HCEC 1CT (cell line): ENCODE data around the gene KRI1.

Source experiments
- DNase-seq: peaks from one replicate; pipeline ENCODE4 v3.0.0-alpha.2; 2017

KRI1 gene

DNA sequence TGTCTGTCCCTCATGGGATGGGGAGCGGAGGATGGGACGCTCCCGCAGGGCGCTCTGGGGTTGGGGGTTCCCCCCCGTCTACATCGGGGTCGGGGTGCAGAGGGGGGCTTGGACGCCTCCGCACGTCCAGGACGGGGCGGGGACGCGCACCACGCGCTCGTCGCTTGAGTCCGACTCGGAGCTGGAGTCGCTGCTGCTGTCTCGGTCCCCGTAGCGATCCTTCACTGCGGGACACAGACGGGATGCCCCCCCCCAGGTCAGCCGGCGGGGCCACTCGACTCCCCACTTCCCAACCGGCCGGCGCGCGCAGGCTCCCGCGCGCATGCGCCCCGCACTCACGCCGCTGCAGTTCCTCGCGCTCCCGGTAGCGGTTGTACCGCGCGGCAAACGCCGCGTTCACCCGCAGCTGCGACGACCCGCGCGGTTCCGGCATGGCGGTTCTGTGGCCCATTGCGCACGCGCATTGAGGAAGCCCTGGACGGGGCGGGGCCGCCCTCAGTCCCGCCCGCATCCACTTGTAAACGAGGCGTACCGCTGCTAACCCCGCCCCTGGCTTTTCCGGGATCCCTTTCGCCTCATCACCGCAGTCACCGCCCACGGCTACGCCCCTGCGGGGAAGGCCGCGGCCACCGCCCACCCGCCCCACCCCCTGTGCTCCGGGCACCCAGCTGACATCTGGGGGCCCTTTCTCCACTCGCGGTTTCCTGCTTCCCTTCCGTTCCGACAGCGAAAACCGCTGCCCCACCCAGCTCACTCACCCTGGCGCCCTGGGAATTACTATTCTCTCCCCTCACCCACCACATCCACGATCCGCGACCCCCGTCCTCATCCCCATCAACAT lies at the start of gene KRI1:
TSS of gene KRI1 (minus strand) at position 444 of the 841 bp plus-strand sequence. CDS start at position 433, 11 bp downstream.
- DNase-seq: peak; percentile 98

DNA sequence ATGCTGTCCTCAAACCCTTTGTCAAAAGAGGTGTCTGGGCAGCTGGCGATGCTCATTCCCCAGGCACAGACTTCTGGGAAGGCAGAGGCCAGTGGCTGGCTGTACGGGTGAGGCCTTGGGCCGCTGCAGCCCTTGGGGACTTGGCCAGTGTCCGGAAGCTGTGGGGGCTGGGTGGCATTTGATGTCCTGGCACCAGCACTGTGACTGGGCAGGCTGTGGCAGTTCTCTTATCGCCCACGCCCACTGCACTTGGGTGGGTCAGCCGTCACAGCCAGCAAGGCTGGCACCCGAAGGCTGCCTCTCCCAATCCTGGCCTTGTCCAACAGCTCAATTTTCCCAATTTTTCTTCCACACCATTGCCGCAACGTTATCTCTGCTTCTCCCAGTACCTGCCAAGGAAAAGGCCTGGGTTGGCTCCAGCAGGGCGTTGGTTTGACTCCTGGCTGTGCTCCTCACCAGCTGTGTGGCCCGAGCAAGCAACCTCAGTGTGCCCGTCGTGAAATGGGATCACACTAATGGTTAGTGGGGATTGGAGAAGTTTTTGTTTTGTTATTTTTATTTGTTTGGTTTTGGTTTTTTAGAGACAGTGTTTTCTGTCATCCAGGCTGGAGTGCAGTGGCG lies 46.8 kb upstream of the KRI1 start:
- DNase-seq: no peak

DNA sequence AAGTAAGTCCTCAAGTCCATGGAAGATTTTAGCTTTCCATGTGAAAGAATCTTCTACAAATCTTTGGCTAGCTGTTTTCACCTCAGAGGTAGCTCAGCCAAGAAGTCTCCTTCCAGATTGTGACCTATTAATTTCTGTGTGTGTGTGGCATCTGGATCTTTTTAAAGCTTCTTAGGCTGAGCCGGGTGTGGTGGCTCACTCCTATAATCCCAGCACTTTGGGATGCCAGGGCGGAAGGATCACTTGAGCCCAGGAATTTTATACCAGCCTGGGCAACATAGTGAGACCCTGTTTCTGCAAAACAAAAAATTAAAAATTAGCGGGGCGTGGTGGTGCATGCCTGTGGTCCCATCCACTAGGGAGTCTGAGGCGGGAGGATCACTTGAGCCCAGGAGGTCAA lies 46.1 kb upstream of the KRI1 start:
- DNase-seq: no peak

DNA sequence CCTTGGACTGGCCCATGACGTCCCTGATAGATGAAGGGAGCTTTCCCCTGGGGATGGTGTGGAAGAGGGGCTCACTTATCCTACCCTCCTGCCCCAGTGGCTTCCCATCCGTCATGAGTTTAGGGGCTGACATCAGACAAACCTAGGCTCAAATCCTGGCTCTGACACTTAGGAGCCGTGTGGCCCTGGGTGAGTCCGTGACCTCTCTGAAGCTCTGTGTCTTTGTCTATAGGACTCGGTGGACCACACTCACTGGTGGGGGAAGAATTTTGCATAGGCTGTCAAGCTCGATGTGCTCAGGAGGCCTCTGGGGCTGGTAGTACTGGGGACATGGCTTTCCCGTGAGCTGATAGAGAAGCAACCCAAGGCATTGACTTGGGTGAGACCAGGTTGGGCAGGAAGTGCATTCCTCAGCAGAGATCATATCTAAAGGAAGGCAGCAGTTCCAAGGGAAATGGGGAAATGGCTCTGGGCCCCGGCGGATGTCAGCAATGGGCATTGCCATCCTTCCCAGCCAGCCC lies 38.7 kb upstream of the KRI1 start:
- no peak for DNase-seq

DNA sequence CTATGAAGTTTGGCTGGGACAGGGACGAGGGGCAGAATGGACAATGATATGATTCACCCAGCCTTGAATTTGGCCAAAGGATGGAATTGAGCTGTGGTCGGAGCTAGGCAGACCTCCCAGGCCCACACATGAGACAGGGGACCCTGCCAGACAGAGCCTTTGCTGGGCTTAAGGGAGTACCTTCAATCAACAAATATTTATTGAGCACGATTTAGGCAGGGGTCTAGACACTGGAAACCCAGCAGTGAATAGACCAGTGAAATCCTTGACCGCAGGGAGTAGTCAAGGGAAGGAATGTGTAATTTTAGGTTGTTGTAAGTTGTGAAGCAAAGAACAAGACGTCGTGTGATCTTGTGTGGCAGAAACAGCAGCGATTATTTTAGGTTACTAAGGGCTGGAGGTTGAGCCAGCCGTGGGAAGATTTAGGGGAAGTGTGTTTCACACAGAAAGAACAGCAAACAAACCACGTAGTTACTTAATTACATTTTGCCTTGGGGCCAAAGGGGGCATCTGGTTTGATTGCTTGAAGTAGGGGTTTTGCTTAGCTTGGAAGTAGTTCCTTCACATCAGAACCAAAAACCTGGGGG lies 38.2 kb upstream of the KRI1 start:
- no peak for DNase-seq

DNA sequence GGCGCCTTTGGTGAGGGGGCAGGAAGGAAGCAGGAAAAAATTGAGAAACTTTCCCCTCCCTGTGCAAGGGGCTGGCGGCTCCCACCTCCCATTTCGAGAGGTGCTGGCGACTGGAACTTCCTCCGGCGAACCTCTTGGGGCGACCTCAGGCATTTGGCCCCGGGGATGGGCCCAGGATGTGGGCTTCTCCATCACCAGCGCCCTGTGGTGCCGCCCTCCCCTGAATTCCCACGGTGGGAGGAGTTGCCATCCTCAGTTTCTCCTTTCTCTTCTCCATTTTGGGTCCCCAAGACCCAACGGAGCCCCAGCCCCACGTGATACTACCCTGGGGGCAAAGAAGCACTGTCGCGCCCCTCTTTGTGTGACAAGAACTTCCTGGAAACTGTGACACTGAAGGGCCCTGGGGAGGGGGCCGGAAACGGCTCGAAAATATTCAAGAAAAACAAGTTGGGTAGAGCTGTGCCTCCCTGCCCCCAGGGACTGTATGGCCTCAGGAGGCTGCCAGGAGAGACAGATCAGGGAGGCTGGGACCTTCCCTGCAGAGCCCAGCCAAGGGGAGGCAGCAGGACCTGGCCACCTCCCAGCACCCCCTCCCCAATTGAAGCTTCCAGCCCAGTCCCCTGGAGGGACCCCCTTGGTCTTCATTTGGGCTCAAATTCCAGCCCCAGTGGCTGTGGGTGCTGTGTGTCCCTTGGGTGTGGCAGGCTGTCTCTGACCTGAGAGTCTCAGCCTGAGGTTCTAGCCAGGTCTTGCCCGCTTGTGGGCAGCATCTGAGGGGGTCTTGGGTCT lies 37.5 kb upstream of the KRI1 start:
- no peak for DNase-seq

DNA sequence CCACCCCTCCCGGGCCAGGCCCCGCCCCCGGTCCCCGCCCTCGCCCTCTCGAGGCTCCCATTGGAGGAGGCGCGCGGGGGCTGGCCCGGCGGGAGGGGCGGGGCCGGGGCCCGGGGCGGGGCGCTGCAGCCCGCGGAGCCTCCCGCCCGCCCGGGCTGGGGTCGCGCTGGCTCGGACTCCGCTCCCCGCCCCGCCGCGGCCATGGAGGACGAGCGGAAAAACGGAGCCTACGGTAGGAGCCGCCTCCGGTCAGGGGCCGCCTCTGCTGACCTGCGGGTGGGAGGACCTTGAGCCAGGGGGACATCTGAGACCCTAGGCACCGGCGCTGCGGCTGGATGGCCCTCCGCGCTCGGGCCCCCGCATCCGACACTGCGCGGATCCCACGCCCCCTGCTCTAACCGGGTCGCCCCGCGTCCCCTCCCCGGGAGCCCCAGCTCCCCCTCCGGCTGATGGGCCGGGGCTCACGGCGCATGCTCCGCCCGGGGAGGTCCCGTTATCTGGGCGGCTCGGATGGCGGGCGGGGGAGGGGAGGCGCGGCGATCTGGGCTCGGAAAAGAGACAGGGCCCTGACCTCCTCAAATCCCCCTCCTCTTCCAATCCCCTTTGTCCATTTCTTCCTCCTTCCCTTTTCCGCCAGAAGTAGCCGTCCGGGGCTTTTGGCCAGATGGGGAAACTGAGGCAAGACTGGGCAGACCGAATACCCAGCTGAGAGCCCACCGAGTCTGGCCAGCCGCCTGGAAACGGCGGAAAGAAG lies 36.7 kb upstream of the KRI1 start:
- peak; percentile 65 for DNase-seq

DNA sequence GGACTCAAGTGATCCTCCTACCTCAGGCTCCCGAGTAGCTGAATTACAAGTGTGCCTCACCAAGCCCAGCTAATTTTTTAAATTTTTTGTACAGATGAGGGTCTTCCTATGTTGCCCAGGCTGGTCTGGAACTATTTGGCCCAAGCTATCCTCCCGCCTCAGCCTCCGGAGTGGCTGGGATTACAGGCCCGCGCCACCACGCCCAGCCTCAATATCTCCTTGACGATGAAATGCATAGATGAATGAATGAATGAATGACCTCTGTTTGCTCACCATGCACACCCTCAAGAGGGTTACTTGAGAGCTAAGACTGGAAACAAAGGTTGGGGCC lies 36.2 kb upstream of the KRI1 start:
- no peak for DNase-seq

DNA sequence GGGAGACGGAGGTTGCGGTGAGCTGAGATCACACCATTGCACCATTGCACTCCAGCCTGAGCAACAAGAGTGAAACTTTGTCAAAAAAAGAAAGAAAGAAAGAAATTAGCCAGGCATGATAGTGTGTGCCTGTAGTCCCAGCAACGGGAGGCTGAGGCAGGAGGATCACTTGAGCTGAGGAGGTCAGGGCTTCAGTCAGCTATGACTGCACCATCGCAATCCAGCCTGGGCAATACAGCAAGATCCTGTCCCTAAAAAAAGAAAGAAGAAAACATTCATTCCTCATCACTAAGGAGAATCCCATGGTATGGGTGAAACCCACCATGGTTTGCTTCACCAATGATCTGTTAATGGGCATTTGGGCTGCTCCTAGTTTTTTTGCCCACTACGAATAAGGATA lies 34.3 kb upstream of the KRI1 start:
- DNase-seq: no peak

DNA sequence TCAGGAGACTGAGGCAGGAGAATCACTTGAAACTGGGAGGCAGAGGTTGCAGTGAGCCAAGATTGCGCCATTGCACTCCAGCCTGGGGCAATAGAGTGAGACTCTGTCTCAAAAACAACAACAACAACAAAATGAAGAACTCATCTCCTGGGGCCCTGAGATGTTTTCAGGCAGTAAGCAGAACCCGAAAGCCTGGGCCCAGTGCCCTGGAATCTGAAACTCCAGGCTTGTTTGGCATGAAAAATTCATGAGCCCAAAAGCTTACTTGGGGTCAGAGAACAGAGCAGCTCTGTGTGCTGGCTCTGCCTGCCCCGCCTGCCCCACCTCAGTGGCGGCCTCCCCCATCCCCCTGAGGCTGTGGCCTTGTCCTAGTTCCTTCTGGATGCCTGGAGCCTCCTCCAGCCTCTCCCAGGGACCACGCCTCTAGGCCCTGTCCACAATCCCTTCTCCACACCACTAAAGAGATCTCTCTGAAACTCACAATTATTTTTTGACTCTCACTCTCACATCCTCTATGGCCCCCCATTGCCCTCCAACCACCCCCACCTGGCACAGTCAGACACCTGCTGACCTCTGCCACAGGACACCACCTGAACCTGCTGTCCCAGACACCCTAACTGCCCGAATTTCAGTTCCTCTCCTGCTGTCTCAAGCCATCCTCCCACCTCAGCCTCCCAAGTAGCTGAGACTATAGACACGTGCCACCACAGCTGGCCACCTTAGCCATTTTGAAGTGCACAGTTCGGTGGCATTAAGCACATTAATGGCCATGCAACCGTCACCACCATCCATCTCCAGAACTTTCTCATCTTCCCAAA lies 28.2 kb upstream of the KRI1 start:
- DNase-seq: no peak

DNA sequence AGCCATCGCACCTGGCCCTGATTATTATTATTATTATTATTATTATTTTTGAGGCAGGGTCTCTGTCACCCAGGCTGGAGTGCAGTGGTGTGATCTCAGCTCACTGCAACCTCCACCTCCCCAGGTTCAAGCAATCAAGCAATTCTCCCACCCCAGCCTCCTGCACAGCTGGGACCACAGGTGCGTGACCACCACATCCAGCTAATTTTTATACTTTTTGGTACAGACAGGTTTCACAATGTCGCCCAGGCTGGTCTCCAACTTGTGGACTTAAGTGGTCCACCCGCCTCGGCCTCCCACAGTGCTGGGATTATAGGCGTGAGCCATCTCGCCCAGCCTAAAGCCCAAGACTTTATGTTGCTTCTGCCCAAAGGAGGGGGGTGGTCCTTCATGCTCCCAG lies 27.3 kb upstream of the KRI1 start:
- DNase-seq: no peak

DNA sequence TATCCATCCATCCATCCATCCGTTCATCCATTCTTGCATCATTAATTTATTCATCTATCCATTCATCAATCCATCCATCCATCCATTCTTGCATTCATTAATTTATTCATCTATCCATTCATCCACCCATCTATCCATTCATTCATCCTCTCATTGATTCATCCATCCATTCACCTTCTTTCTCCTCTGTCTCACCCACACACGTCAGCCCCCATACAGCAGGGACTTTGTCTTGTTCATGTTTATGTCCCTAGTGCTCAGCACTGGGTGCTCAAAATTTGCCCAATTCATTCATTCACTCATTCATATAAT lies 22.0 kb upstream of the KRI1 start:
- no peak for DNase-seq

DNA sequence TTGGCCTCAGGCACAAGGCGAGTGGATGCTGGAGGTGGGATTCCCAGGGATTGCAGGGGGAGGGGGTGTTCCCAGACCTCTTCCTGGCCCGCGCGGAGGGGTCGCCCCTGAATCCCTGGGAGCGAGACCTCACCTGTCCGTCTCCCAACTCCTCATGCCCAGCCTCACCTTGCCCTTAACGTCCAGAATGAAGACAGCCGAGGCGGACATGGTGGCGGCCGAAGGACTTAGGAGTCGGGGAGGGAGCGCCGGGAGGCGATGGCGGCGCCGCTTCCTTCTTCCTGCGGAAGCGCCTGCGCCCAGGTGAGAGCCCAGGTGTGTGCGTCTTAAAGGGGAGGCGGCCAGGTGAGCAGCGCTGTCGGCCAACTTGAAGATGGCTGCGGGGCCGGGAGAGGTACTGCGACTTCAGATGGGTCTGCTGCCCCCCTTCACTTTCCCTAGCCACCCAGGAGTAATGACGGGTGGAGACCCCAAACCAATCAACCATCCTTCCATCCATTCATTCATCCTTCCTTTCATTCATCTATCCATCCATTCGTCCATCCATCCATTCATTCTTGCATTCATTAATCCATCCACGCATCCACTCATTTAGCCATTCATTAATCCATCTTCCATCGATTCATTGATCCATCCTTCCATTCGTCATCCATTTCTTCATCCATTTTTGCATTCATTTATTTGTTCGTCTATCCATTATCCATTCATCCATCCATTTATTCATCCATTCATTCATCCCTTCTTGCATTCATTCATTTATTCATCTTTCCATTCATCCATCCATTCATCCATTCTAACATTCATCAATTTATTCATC lies 21.4 kb upstream of the KRI1 start, which contains the start of gene AP1M2:
TSS of gene AP1M2 (minus strand) at position 291 of the 817 bp plus-strand sequence. CDS start at position 210, 81 bp downstream.
- DNase-seq: no peak

DNA sequence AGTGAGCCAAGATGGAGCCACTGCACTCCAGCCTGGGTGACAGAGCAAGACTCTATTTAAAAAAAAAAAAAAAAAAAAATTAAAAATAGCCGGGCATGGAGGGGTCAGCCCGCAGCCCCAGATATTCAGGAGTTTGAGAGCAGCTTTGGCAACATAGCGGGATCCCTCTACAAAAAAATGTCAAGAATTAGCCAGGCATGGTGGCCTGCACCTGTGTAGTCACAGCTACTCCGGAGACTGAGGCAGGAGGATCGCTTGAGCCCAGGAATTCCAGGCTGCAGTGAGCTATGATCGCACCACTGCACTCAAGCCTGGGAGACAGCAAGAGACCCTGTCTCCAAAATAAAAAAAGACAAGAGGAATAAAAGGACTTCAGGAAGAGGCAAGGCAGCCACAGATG lies 20.6 kb upstream of the KRI1 start:
- no peak for DNase-seq

DNA sequence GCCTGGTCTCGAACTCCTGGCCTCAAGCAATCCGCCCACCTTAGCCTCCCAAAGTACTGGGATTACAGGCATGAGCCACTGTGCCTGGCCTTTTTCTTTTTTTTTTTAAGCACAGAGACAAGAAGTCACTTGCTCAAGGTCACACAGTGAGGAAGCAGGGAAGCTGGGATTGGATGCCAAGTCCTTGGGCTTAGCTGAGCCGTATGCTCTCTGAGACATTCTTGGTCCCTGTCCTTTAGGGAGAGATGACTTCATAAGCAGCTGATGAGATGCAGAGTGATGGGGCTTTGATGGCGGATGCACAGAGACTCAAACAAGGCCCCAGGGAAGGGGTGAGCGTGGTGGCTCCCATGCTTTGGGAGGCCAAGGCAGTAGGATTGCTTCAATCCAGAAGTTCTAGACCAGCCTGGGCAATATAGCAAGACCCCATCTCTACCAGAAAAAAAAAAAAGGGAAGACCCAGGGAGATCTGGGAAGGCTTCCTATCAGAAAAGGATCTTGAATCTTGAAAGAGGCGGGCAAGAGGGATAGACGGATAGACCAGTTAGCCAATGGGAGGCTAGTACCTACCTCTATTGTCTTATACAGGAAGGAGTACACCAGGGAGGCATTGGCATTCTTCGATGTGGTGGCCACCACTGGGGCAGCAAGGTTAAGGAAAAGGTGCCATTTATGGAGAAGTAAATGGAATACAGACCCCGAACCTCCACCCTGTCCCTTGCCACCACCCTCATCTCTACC lies 17.4 kb upstream of the KRI1 start:
- DNase-seq: no peak

DNA sequence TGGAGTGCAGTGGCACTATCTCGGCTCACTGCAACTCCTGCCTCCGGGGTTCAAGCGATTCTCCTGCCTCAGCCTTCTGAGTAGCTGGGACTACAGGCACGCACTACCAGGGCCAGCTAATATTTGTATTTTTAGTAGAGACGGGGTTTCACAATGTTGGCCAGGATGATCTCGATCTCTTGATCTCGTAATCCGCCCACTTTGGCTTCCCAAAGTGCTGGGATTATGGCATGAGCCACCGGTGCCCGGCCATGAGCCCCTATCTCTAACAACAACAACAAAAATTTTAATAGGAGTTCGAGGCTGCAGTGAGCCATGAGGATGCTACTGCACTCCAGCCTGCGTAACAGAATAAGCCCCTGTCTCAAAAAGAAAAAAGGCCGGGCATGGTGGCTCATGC lies 16.3 kb upstream of the KRI1 start:
- no peak for DNase-seq

DNA sequence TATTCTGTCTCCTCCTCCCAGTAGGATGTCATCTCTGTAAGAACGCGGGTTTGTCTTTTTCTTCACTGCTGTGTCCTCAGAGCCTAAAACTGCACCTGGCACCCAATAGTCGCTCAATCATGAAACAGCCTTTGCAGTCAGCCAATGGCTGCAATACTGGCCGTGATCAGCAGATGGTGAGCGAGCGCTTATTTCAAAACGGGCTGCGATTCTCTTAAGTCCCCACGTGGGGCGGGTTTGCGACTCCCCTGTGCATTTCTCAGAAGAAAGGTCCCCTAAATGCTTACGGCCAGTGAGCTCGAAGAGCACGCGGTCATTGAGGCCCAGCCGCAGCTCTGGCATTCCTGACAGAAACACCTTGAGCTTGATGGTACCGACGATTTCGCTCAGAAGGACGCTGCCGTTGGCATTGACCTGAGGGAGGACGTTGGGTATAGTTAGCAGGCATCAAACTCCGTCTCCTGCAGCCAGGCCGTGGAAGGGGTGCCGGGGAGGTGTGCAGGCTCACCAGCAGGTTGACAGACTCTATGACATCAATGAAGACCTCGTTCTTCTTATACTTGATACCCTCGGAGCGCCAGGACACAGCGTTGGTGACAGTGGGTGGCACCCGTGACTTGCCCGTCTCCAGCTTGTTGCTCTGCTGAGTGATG lies 15.3 kb upstream of the KRI1 start:
- DNase-seq: peak; percentile 85

DNA sequence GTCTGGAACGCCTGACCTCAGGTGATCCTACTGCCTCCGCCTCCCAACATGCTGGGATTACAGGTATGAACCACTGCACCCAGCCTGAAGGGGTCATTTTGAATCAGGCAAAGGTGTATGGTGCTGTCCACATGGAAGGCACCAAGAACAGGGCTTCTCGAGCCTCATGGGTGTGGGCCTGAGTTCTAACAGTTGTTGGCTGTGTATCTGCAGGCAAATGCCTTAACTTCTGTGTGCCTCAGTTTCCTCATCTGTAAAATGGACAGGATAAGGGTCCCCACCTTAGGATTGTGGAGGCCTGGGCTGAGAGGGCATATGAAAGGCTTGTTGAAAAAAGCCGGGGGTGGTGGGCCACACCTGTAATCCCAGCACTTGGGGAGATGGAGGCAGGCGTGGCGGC lies 12.1 kb upstream of the KRI1 start:
- no peak for DNase-seq

DNA sequence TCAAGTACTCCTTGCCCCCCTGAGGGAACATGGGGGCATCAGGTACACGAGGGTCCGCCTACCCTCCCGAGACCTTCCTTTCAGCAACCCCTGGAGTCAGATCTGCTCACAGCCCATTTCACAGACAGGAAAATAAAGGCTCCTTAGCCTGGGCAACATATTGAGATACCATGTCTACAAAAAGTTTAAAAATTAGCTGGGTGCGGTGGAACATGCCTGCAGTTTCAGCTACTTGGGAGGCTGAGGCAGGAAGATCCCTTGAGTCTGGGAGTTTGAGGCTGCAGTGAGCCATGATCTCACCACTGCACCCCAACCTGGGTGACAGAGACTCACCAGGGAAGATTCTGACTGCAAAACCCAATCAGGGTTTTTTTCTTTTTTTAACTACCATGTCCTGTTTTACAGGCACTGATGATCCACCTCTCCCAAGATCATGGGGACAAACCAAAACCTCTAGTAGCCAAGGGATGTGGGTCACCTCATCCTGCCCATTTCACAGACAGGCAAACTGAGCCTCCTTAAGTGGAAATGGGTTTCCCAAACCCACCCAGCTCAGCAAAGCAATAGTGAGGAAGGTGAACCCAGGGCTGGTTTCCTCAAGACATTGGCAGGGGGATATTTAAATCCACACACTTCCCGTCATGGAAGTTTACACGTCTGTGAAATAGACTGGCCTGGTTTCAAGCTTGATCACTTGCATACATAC lies 9.4 kb upstream of the KRI1 start:
- no peak for DNase-seq
